ENCODE data around the gene NELL1.

The NELL1 gene

DNA sequence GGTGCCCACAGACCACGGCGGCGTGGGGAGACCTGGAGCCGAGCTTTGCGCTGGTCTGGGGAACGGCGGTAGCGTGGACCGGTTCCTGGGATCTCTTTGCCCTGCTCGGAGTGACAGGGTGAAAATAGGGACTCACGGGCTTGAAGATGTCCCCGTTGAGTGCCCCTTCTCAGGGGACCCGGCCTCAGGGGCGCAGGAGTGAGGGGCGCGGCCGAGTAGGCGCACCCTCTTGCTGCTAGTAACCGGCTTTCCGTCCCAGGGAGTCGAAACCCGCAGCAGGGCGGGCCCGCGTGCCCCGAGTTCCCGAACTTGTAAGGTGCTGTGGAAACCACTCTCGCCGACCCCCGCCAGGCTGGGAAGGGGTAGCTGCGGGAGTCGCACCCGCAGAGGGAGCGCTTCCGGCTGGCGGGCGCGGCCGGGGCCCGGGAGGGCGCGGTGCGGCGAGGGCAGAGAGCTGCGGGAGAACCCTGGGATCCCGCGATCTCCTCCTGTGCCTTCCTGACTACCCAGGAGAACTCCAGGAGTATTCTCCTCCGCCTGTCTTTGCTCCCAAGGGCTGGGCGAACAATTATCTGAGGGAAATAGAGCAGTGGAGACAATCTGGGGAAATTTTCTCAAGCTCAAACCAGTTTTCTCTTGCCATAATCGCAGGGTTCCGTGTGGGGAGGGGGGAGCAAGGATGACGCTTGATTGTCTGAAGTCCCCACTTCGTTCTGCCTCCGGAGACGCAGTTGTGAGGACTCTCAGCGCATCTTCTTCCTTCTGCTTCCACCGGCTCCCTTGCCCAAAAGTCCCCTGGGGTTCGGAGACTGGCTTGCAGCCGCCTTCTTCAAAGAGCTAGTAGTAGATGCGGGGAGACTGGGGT, 666 bp downstream of the NELL1 start:
- no peak for DNase-seq

DNA sequence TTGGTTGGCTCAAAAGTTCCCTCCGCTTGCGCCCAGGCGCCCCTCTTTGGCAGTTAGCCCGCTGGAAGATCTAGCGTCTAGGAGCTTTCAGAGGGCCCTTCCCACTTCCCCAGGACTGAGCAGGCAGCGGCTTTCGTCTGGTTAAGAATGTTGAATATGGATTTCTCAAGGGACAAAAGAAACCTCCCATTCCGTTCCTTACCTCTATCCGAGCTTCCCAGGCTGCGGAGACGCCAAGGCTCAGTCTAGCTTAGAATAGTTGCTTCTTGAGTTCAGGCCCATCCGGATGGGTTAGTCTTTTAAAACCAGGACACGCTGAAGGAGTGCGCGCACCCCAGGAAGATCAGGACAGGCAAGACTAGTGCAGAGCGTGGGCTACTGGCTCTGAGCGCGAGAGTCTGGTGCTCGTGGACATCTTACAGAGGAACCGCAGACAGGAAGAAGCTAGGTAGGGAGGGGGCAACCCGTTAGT, 1.6 kb downstream of the NELL1 start:
- DNase-seq, result no peak

DNA sequence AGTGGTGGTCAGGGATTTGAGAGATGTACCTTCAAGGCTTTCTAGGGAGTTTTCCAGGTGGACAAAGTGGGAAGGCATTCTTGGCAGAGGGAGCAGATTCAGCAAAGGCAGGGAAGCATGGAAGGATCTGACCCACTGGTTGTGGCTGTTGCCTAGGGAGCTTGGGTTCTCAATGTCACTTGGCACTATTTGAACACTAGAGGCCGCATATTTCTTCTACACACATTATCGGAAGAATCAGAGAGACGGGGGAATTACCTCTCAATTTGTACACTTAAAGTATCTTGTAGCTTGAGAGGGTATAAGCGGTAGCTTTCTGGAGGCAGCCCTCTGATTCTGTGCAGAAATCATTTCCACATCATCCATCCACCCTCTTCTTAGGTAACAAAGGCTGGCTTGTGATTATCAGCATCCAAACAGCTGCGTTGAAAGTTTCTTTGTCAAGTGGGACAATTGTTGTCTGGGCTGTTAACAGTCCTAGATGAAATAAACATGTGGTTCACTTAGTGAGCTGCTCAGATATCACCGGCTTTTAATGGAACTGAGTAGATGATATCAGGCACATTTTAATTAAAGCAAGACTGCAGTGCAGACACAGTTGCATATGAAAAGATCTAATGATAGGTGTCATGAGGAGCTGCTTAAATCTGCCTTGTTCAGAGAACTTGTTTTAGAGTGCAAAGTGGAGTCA, 2.6 kb downstream of the NELL1 start:
- DNase-seq, result peak; percentile 52 to 65

DNA sequence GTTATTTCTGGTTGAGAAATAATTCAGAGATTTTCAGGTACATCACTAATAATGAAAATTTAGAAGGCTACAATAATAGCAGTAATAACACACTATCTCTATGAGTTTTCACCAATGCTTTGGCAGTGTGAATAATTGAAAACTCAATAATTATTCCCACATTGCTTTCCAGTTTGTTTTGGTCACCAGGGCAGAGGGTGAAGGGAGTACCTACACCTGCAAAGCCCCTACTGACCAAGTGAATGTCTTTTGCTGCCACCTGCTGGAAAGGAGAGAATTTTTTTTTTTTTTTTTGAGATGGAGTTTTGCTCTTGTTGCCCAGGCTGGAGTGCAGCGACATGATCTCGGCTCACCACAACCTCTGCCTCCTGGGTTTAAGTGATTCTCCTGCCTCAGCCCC, 3.2 kb downstream of the NELL1 start:
- DNase-seq, result peak in 1 of 2 experiments; percentile 1

DNA sequence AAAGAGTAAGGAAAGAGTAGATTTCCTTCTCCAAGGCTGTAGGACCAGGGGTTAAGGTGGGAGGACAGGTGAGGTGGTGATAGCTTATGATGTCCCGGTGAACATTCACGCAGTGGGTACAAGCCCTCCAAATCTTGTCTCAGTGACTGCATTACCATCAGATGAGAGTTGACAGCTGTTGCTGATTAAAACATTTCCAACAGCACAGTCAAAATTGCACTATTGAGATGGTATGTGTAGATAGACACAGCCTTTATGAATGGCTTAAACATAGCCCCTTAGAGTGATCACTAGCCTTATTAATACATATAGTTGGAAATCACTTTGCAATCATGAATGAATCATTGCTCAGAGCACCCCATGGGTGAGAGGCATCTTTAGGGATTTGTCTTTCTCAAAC, 7.3 kb downstream of the NELL1 start:
- DNase-seq, result no peak

DNA sequence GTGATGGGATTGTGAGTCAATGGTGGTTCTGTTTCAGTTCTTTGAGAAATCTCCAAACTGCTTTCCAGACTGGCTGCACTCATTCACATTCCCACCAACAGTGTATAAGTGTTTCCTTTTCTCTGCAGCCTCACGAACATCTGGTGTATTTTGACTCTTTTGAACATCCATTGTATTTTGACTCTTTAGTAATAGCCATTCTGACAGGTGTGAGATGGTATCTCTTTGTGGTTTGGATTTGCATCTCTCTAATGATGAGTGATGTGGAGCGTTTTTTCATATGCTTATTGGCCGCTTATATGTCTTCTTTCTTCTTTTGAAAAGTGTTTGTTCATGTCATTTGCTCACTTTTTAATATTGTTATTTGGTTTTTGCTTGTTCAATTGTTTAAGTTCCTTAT, 19.4 kb downstream of the NELL1 start:
- DNase-seq, result no peak

DNA sequence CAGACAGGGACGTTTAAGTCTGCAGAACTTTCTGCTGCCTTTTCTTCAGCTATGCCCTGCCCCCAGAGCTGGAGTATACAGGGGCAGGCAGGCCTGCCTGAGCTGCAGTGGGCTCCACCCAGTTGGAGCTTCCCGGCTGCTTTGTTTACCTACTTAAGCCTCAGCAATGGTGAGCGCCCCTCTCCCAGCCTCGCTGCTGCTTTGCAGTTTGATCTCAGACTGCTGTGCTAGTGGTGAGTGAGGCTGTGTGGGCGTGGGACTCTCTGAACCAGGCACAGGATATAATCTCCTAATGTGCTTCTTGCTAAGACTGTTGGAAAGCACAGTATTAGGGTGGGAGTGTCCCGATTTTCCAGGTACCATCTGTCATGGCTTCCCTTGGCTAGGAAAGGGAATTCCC, 38.5 kb downstream of the NELL1 start:
- no peak for DNase-seq

DNA sequence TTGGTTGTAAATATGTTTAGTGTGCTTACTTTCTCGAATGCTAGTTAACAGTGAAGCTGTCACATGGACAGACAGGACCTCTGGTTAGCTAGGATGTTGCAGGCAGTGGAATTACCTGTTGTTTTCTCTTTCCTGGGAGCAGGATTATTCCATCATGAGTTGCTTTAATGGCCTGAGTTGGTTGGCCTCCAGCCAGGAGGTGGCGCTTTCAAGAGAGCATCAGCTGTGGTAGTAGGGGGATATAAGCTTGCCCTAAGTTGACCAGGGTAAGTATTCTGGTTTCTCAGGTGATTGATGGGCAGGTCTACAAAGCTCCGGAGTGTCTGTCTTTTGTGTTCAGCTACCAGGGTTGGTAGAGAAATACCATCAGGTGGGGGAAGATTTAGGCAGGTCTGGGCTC, 43.5 kb downstream of the NELL1 start:
- DNase-seq, result no peak

DNA sequence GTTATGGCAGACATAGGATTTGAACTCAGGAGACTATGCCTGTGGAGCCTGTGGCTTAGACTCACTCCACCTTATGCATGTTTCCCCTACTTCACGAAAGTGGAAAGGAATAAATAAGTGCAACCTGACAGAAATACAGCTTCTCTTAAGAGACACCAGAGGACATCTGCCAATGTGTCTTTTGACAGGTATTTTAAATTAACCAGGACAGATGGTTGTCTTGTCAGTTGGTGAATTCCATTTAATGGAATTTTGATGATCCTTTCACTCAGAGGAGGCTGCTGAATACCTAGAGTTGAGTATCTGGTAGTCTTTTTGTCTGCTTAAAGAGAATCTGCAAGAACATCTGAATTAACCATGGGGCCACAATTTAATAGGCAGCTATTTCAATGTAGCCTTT, 46.1 kb downstream of the NELL1 start:
- no peak for DNase-seq

DNA sequence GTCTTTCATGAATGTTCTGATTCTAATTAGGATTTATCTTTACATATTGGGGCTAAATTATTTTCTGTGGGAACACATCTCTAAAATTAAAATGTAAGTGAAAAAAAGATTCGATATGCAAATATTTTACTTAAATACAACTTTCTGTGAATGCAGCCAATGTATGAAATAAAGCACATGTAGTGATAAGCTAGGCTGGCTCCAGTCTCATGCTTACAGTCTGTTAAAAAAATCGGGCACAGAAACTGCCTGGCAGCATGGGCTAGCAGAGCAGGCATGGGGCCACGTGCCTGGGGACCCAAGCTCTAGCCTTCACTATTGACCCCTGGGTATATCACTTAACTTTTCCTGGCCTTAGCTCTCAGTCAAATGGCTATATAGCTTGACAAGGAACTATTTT, 46.5 kb downstream of the NELL1 start:
- no peak for DNase-seq

DNA sequence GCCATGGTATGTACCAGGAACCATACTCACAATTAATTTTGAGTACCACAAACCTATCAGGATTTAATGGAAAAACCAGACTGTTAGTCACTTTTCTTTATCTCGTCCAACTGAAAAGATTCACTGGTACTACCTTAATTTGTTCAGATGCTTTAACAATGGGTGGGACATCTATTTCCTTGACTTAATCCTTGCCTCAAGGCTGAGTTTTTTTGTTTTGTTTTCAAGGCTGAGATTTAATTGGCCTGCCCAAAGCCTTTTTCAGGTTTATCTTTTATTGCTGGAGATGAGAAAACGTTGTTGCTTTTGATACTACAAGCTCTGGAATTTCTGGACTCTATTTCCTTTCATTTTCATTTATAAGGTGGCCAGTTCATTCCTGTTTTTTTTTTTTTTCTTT, 50.4 kb downstream of the NELL1 start:
- DNase-seq, result no peak

DNA sequence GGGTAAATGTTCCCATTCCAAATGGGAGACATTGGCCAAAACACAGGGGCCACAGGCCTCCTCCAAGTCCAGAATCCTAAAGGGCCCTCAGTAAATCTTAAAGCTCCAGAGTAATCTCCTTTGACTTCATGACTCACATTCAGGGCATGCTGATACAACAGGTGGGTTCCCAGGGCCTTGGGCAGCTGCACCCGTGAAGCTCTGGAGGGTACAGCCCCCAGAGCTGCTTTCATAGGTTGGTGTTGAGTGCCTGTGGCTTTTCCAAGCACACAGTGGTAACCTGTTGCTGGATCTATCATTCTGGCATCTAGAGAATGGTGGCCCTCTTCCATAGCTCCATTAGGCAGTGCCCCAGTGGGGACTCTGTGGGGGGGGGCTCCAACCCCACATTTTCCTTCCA, 54.0 kb downstream of the NELL1 start:
- no peak for DNase-seq

DNA sequence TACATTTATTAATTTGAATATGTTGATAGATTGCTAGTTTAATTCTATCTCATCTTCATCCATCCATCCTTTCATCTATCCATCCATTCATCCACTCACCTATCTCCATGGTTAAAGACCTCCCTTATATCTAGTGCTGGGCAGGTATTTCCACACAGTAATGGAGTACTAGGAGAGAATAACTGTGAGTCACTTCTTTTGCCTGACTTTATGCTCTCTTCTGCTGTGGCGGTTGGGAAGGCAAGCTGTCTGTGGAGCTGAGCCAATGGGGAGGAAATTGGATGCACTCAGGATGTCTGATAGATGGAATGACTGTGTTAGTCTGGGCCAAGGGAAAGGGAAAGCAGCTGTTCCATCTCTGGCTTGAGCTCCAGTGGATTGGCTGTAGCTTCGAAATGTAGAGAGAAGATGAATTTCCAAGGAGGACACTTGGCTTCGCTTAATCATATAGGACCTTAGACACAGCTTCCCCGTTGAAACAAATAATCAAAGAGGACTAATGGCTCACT, 60.3 kb downstream of the NELL1 start:
- no peak for DNase-seq

DNA sequence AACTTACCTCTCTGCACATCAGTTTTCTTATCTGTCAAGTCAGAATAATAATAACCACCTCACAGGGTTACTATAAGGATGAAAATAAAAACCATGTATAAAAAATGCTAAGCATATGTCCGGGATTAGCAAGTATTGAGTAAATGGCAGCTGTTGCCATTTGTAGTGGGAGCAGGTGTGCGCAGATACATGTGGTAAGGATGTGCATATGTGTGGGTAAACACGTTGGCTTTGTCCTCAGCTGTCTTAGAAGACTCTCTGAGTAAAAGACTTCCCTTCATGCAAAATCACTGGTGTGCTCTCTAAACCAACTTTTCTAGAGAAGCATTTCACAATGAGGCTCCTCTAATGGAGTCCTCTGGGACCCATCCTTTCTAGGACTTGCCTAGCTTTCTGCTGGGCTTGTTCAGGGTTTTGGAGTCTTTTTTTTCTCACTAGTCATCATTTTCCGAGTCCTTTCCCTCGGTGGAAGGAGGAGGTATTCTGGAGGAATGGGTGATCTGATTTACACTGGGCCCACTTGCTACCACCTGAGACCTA, 62.4 kb downstream of the NELL1 start:
- DNase-seq, result no peak

DNA sequence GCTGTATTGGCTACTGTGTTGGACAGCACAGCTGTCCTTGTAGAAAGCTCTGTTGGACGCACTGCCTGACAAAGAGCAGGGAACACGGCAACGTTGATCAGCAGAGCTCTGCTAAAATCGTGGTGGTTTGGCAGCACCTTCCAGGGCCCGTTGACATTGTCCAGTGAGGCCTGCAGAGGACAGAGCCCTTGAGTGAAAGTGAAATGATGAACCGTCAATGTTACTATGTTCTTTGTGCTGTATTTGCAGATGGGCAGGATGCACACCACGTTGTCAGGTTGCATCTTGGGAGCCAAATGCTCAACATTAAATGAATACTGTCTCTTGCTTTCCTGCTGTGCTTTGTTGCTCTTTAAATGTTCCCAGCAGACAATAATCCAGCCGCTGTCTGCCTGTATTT, 69.7 kb downstream of the NELL1 start:
- DNase-seq, result no peak

DNA sequence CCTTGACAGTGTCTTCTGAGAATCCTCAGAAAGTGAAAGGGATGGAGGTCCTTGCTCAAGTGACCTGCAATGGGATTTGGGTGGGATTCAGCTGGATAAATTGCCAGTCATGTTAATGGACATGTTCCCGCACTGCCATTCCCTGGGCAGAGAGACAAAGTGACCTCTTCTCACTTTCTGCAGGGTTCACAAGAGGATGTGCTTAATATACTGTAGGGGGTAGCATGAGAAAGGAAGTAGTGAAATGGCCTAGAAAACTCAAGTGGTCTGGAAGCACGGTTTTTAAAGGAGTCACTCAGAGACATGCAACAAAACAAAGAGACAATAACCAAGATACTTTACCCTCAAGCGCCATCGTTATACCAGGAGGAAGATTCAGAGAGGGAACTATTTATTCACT, 70.2 kb downstream of the NELL1 start:
- no peak for DNase-seq

DNA sequence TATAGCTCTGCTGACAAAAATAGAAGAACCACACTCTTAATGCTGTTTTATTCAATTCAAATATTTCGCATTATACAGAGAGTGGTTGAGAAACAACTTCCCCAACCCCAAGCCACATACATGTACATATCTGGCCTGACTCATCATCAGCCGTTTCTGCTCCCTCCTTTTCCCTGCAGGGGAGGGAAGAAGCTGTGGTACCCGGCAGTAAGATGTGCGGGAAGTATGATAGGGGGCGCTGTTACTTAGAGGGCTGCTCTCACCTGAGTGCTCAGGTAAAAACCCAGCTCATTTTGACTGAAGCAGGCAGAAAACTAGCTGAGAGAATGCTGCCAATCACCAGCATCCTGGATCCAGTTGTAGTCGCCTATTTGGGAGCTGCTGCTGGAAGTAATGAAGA, 85.5 kb downstream of the NELL1 start:
- no peak for DNase-seq

DNA sequence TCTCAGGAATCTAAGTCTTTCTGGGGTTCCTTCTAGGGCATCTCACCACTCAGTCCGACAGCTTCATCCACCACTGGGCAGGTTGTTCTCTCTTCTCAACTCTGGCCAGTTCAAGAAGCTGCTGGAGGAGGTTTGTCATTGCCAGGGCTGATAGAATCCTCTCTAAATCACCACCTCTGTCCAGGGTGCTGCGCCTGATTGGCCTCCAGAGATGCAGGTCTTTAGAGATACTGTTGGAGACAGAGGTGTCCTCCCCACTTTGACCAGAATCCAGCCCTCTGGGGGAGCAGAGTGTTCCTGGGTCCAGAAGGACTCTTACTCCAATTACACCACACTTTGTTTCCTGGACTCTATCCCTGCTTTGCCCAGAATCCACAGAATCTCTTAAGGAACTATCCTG, 90.2 kb downstream of the NELL1 start:
- no peak for DNase-seq

DNA sequence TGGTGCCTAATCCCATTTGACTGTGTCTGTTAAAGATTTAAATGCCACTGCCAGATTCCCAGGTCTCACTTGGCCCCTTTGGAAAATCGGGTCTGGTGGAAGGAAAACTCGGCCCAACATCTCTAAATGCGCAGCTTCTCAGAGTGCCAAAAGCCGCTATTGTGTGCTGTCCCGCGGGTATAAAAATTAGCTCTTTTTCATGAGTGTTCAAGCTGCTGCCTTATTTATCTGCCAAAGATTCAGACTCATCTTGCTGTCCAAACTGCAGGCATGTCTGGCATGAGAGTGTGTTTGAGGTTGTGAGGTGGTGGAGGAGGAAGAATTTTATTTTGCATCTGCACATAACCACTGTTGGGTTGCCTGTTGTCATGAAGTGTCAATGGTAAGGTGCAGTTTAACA, 91.4 kb downstream of the NELL1 start:
- no peak for DNase-seq

DNA sequence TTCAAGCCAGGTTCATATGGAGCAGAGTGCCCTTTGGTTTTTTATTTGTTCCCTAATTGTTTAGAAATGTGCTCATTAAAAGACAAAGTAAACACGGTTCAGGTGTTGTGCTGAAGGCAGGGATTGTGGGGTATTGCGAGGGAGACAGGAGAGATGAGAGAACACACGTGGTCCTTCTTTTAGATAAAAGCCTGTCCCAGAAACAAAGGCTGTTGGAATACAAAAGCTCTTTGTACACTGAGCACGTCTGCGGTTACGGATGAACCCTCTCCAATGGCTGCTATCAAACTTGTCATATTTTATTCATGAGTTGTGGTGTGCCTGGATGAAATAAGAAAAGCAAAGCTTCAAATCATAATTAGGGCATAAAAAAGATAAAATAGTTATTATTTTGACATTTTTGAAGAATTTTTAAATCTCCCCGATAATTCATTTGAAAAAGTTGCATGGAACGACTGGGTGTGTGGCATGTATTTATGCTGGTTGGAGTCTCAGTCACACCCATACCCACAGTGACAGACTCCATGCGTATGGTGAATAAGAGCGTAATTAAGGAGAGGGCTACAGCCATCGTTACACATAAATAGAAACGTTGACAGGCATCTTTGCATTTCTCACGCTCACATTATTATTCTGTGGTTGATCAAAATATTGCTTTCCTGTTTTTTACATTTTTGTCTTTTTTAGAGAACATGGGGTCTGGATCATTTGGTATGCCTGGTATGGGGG, 92.9 kb downstream of the NELL1 start:
- DNase-seq, result no peak

DNA sequence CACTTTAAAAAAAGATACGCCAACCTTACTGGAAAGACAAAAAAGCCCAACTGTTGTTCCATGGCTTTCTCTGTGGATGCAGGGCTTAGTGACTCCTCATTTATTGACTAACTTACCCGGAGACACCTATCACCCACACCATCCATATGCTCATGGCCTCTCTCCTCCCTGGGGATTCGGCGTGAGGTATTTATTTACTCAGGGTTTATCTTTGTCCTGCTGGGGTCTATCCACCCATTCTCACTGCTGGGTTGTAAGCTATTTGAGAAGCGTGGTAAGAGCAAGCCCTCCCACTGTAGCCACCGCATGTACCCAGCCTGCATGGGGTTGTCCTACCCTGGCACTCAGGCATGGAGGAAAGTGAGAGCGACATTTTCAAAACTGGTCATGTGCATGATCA, 93.6 kb downstream of the NELL1 start:
- no peak for DNase-seq

DNA sequence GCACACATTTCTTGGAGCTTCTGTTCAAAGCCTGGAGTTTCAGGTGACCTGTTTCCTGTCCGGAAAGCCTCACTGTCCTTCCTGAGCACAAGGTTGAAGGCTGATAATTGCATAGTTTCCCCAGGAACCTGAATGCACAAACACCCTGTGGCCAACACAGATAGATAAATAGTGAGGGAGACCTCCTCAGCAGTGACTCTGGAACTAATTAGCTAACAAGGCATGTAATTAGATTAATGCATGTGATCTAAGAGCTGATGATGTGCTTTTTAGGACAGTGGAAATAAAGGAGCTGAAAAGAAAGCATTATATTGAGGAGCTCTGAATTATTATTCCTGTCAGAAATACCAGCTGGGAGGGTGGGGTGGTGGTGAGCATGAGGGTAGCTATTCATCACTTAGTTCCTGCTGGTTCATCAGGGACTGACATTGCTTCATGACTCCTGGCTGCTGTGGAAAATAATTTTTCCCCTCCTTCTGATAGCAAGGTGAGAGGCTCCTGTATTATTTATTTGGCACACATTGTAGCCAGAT, 101.1 kb downstream of the NELL1 start:
- DNase-seq, result no peak

DNA sequence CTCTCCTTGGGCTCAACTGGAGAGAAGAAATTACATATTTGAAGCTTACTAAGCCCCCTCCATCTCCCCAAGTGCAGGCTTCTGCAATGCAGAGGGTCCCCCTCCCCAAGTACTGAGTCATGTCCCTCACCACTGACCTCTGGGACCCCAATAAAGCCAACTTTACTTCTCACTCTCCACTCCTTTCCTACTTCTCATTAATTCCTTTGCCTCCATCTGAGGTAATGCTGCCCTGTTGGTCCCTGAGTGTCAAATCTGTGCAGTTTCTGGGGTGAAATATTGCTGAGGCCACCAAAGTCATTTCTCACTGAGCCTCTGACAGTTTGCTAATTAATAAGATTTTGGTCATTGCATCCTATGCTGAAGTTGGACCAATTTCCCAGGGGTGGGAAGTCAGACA, 101.6 kb downstream of the NELL1 start:
- no peak for DNase-seq
